GM12872 (cell line): ENCODE data around the gene TAF1B.

Experiments
- TF ChIP-seq, protein P1 (sequence below): IDR thresholded peaks from 3 replicates; pipeline ENCODE4 v1.5.1; 2011; ENCODE audit warnings: low read depth, mild to moderate bottlenecking, low read length, moderate library complexity; ENCODE audit not compliant: insufficient read depth

Gene TAF1B

DNA sequence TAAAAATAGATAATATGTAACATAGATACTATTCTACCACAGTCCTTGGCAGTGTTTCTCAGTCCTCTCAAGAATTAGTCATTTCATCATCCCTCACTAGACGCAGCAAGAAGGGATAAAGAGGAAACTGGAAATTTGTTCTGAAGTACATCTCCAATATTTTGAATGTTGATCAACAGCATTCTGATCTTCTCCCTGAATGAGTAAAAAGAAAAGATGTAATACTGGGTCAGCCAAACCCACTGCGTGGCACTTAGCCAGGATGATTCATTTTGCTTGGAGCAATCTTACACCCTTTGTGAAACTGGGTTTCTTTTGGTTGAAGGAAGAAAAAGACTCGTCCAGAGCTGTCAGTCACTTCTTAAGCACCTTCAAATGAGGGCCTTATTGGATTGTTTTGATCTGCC, 54.1 kb downstream of the TAF1B start:
- TF ChIP-seq, protein P1, sequence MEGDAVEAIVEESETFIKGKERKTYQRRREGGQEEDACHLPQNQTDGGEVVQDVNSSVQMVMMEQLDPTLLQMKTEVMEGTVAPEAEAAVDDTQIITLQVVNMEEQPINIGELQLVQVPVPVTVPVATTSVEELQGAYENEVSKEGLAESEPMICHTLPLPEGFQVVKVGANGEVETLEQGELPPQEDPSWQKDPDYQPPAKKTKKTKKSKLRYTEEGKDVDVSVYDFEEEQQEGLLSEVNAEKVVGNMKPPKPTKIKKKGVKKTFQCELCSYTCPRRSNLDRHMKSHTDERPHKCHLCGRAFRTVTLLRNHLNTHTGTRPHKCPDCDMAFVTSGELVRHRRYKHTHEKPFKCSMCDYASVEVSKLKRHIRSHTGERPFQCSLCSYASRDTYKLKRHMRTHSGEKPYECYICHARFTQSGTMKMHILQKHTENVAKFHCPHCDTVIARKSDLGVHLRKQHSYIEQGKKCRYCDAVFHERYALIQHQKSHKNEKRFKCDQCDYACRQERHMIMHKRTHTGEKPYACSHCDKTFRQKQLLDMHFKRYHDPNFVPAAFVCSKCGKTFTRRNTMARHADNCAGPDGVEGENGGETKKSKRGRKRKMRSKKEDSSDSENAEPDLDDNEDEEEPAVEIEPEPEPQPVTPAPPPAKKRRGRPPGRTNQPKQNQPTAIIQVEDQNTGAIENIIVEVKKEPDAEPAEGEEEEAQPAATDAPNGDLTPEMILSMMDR = no peak

DNA sequence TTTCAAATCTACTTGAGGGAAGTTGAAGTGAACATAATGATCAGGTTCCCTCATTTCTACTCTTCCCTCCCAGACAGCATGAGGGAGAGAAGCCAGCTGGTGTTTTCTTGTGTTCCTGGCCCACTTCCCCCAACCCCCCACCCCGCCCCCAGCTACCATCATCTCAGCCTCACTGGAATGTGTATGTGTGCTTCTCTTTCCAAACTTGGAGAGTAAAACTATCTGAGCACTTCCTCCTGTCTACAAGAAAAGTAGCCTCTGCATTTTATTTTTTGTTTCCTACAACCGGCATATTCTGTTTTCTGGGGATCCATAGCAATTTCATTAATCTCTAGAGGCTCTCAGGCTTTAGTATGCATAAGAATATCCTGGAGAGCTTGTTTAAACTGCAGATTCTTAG, 54.6 kb downstream of the TAF1B start:
- TF ChIP-seq, protein P1 = no peak

DNA sequence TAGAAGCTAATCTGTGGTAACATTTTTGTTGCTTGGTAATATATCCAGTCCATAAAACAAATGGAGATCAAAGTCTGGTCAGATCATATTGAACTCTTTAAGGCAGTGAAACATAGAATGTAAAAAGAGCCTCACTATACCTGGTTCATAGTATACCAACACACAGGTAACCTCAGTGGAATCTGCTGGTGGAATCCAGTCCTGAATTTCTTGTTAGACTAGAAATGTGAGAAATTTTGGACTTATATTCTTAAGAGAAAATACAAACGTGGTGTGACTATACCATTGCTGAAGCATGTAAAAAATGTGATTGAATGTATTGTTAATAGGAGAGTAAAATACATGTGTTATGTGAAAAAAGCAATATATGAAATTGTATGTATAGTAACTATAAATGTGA, 62.1 kb downstream of the TAF1B start:
- TF ChIP-seq, protein P1 = no peak

DNA sequence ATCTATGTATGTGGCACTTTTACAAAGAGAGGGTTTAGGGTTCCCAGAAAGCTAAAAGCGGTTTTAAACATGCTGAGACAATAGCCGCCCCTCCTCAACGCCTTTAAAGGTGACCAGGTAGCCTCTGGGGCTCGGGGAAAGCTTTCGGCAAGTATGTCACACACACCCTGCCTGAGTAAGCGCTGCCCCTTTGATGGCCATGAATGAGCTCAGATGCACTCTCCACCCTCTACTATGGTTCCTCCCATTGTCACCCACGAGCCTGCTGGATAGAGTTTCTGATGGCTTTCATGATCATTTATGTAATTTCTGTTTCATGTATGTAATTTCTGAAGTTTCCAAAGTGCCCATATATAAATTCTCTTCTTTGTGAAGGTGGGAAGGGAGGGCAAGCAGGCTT, 64.1 kb downstream of the TAF1B start:
- TF ChIP-seq, protein P1 = no peak

DNA sequence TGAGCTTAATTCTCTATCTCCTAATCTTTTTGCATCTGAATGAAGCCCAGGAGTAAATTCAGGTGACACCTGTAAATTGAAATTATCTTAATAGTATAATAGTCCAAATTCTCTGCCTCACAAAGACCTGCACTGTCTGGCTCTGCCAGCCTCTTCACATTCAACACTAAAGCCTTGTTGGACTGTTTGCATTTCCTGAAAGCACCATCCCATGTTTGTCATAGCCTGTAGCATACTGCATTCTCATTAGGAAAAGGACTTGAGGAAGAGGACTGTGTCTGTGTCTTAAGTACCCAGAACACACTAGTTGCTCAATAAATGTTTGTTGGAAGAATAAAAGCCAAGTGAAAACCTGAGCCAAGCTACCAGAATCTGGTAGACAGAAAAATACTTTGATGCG, 65.4 kb downstream of the TAF1B start:
- TF ChIP-seq, protein P1 = no peak

DNA sequence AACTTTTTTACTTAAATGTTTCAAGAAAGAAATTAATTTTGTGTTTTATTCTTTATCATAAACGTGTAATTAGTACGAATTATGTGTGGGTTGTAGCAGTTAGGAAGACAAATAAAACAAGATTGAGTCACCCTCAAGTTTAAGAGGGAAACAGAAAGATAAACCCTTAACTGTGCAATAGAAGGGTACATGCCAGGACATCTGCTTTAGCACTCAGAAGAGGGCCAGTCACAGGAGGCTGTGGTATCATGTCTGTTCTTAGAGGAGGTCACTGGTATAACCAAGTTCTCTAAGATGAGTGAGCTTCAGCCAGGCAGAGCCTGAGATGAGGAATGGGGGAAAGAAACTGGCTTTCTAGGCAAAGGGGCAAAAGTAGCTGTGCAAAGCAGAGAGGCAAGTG, 65.8 kb downstream of the TAF1B start:
- TF ChIP-seq, protein P1 = no peak

DNA sequence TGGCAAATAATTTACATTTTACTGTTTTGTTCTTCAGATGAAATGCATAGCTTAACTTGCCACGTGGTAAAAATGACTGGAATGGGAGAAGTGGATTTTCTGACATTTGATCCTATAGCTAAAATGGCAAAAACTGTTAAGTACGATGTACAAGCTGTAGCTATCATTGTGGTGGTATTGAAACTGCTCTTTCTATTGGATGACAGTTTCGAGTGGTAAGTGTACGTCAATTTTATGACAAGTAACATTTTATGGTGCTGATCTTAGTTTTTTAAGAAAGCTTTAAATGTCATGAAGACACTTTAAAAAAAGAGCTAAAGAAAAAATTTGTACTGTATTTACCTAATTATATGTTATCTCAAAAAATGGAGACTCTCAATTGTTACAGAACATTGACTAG, 67.4 kb downstream of the TAF1B start:
- TF ChIP-seq, protein P1 = no peak

DNA sequence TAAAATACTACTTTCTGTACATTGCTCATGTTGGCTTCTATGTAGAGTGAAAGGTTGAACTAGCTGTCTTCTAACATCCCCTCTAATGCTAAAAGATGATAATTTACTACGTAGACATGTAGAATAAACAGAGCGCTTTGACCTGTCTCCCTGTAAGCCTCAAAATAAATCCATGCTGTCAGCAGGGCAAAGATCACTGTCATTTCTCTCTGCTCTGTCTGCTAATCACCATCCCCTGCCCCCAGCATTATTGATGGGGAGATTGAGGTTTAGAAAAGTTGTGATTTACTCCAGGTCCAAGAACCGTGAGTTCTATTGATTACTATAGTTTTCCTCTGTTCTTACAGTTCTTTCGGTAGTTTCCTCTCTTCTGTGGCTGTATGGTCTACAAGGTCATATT, 69.2 kb downstream of the TAF1B start:
- TF ChIP-seq, protein P1 = no peak
